ENCODE measurements around the gene SCN11A. TPM values are rescaled to one million over a fixed set of nuclear protein-coding genes. Genes with fewer than 3 reads are reported as not detected.

SCN11A gene
- total RNA-seq, 1 experiment from 2014 or later = not detected

DNA sequence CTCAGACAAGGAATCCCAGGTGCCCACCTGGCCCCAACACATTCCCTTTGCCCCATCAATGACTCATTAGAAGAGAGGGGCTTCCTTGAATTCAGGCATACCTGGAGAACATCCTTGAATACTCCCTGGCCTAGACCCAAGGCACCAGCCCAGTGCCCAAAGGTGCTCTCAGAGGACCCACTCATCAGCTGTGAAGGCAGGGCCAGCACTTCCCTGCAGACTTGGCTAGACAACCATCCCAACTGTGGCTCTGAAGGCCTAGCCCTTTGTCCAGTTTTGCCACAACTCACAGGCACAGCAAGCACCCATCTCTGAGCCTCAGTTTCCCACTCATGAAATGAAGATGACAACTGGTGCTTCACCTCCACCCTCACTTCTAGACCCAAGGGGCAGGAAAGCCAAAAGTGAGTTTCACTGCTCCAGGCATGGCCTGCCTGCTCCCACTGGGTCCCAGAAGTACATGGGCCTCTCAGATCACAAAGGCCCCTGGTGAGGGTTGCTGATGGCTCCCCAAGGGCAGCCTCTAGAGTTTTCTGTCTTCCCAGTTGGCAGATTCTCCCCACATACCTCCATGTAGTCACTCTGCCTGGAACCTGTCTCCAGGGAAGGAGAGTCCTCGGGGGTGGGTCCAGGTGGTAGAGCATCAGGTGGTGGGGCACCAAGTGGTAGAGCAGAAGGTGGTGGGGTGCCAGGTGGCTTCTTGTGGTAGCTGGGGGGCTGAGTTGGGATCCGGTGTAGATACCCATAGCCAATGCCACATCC lies 48.2 kb upstream of the SCN11A start:
- POLR2A ChIA-PET = no interaction called here
- peaks cover 5% of the 10 kb centered on the region for H3K36me3 ChIP-seq (ENCODE audit: control insufficient read depth, insufficient read depth, low read length)

DNA sequence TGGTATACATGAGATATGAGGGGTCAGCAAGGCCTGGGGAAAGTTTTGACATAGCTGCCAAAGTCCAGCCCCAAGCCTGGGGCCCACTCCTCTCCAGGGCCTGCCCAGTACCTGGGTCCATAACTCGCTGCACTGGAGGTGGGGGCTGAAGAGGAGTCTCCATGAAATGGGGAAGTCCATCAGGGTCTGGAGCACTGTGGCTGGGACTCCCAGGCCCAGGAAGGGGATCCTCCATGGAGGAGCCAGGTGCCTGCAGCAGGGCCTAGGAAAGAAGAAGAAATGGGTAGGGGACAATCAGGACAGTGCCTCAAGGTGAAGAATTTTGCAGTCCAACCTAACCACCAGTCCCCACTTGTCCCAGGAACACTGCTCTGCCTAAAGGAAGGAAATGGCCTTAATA lies 47.5 kb upstream of the SCN11A start:
- TF ChIP-seq, protein P1, sequence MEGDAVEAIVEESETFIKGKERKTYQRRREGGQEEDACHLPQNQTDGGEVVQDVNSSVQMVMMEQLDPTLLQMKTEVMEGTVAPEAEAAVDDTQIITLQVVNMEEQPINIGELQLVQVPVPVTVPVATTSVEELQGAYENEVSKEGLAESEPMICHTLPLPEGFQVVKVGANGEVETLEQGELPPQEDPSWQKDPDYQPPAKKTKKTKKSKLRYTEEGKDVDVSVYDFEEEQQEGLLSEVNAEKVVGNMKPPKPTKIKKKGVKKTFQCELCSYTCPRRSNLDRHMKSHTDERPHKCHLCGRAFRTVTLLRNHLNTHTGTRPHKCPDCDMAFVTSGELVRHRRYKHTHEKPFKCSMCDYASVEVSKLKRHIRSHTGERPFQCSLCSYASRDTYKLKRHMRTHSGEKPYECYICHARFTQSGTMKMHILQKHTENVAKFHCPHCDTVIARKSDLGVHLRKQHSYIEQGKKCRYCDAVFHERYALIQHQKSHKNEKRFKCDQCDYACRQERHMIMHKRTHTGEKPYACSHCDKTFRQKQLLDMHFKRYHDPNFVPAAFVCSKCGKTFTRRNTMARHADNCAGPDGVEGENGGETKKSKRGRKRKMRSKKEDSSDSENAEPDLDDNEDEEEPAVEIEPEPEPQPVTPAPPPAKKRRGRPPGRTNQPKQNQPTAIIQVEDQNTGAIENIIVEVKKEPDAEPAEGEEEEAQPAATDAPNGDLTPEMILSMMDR (IDR thresholded peaks at IDR 0.05; ENCODE audit: insufficient read depth in 1 of 2, low read depth in 1 of 2, low read length in 1 of 2, severe bottlenecking in 1 of 2, unreplicated experiment in 1 of 2) = no peak
- Mint-ChIP-seq H3K27ac (ENCODE audit: unreplicated experiment) (no peak overlapping the region), H3K4me3 (ENCODE audit: unreplicated experiment) (no peak overlapping the region), H3K9me3 (ENCODE audit: unreplicated experiment) (no peaks in the 10 kb centered on the region), H3K27me3 (ENCODE audit: insufficient read depth, unreplicated experiment) (no peaks in the 10 kb centered on the region), H3K36me3 (ENCODE audit: insufficient read depth, unreplicated experiment) (peaks cover 18% of the 10 kb centered on the region), H3K4me1 (ENCODE audit: low read depth, unreplicated experiment) (no peaks in the 10 kb centered on the region)
- Histone ChIP-seq H3K9me3 (no peaks in the 10 kb centered on the region), H3K4me1 (no peaks in the 10 kb centered on the region), H3K4me3 (ENCODE audit: low read depth, low read length) (no peak overlapping the region), H3K27me3 (replicated peaks; ENCODE audit: control insufficient read depth, insufficient read depth, low read length) (no peaks in the 10 kb centered on the region), H3K36me3 (ENCODE audit: control insufficient read depth, insufficient read depth, low read length) (peaks cover 5% of the 10 kb centered on the region)
- no TSS peak for BruUV-seq (replicated peaks)
- CTCF ChIA-PET = no interaction called here
- intact Hi-C loops (cut with micrococcal nuclease; ENCODE audit: unreplicated experiment) = no loop called here
- DNase-seq = no peak
- POLR2A ChIA-PET = no interaction called here

More for the DNA sequence above, 48.2 kb upstream of the SCN11A start:
- Histone ChIP-seq H3K9me3 (no peaks in the 10 kb centered on the region), H3K4me3 (ENCODE audit: low read depth, low read length) (no peak overlapping the region), H3K27me3 (replicated peaks; ENCODE audit: control insufficient read depth, insufficient read depth, low read length) (no peaks in the 10 kb centered on the region), H3K4me1 (no peaks in the 10 kb centered on the region)
- BruUV-seq (replicated peaks) = no TSS peak
- CTCF ChIA-PET = no interaction called here
- no peak for DNase-seq
- TF ChIP-seq, protein P1 (IDR thresholded peaks at IDR 0.05; ENCODE audit: insufficient read depth in 1 of 2, low read depth in 1 of 2, low read length in 1 of 2, severe bottlenecking in 1 of 2, unreplicated experiment in 1 of 2) = no peak
- H3K9me3 Mint-ChIP-seq (ENCODE audit: unreplicated experiment) = no peaks in the 10 kb centered on the region
- no peak overlapping the region for H3K4me3 Mint-ChIP-seq (ENCODE audit: unreplicated experiment)
- H3K36me3 Mint-ChIP-seq (ENCODE audit: insufficient read depth, unreplicated experiment) = peaks cover 17% of the 10 kb centered on the region
- intact Hi-C loops (cut with micrococcal nuclease; ENCODE audit: unreplicated experiment) = no loop called here
- no peaks in the 10 kb centered on the region for H3K4me1 Mint-ChIP-seq (ENCODE audit: low read depth, unreplicated experiment)
- H3K27me3 Mint-ChIP-seq (ENCODE audit: insufficient read depth, unreplicated experiment) = no peaks in the 10 kb centered on the region
- H3K27ac Mint-ChIP-seq (ENCODE audit: unreplicated experiment) = no peak overlapping the region

DNA sequence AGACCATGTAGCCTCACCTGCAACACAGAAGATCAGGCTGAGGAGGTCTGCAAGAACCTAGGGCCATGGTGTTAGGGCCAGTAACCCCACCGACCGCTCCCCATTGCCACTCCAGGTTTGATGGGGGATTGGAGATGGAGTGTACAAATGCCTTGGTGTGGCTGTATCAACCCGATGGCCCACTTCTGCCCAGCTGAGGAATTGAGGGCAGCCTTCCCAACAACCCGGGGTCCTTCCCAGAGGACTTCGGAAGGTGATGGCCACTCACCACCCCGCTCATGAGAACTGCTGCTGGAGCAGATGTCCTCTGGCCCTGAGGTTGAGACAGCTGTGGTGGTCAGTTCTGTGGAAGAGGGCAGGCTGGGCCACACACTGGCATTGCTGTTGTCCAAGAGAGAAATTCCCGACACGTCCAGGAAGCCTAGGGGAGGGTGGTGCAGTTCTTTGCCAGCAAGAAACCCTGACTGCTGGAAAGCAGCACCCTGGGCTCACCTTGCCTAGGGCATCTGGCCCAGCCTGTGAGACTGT lies 46.8 kb upstream of the SCN11A start:
- no peak overlapping the region for H3K4me3 Mint-ChIP-seq (ENCODE audit: unreplicated experiment)
- H3K9me3 Mint-ChIP-seq (ENCODE audit: unreplicated experiment) = no peaks in the 10 kb centered on the region
- Histone ChIP-seq H3K9me3 (no peaks in the 10 kb centered on the region), H3K4me3 (ENCODE audit: low read depth, low read length) (no peak overlapping the region), H3K27me3 (replicated peaks; ENCODE audit: control insufficient read depth, insufficient read depth, low read length) (no peaks in the 10 kb centered on the region), H3K4me1 (no peaks in the 10 kb centered on the region), H3K36me3 (ENCODE audit: control insufficient read depth, insufficient read depth, low read length) (peaks cover 5% of the 10 kb centered on the region)
- no peak overlapping the region for H3K27ac Mint-ChIP-seq (ENCODE audit: unreplicated experiment)
- TF ChIP-seq, protein P1 (IDR thresholded peaks at IDR 0.05; ENCODE audit: insufficient read depth in 1 of 2, low read depth in 1 of 2, low read length in 1 of 2, severe bottlenecking in 1 of 2, unreplicated experiment in 1 of 2) = no peak
- no peaks in the 10 kb centered on the region for H3K4me1 Mint-ChIP-seq (ENCODE audit: low read depth, unreplicated experiment)
- no TSS peak for BruUV-seq (replicated peaks)
- H3K27me3 Mint-ChIP-seq (ENCODE audit: insufficient read depth, unreplicated experiment) = no peaks in the 10 kb centered on the region
- no peak for DNase-seq
- ChIA-PET POLR2A (no interaction called here), CTCF (no interaction called here)
- peaks cover 25% of the 10 kb centered on the region for H3K36me3 Mint-ChIP-seq (ENCODE audit: insufficient read depth, unreplicated experiment)
- intact Hi-C loops (cut with micrococcal nuclease; ENCODE audit: unreplicated experiment) = no loop called here
